Stomach (tissue), 9 donors: ENCODE data around the gene LRRC74B. TPM values are rescaled to one million over a fixed set of nuclear protein-coding genes. Genes with fewer than 3 reads are reported as not detected.

ENCODE experiments used
- DNase-seq, 2 donors: peaks; one replicate each; pipeline versions ENCODE4 v3.0.0 to v3.0.0-alpha.2; 2013 to 2019
- H3K27ac ChIP-seq, 5 donors: fragments of 200-600 bp in 4 of 5; sonication (generic) in 4 of 5; one replicate each; pipeline ENCODE4 v1.5.1; 2013 to 2019; ENCODE audit warnings: mild to moderate bottlenecking in 1 of 5, moderate library complexity in 1 of 5
- H3K27me3 ChIP-seq, 3 donors: fragments of 200-600 bp; sonication (generic); one replicate each; pipeline ENCODE4 v1.5.1; 2017 to 2019; ENCODE audit warnings: mixed run types in 1 of 3
- H3K36me3 ChIP-seq, 4 donors: fragments of 200-600 bp; sonication (generic); 1 replicate in 3 of 4; 2 replicates in 1 of 4; pipeline ENCODE4 v1.5.1; 2016 to 2019
- H3K4me1 ChIP-seq, 4 donors: fragments of 200-600 bp; sonication (generic); one replicate each; pipeline ENCODE4 v1.5.1; 2016 to 2019
- H3K4me3 ChIP-seq, 4 donors: fragments of 200-600 bp; sonication (generic) in 3 of 4; one replicate each; pipeline ENCODE4 v1.5.1; 2016 to 2019; ENCODE audit warnings: mild to moderate bottlenecking in 1 of 4
- H3K9me3 ChIP-seq, 4 donors: fragments of 200-600 bp; sonication (generic); one replicate each; pipeline ENCODE4 v1.5.1; 2016 to 2019
- CTCF ChIP-seq, 7 experiments: fragments of 450-650 bp in 4 of 7; fragments of 200-600 bp in 3 of 7; sonication (generic) in 3 of 7; IDR thresholded peaks; one replicate each; pipeline ENCODE4 v1.5.1; 2016 to 2019; ENCODE audit warnings: antibody characterized with exemption in 7 of 7, control low read depth in 2 of 7, mild to moderate bottlenecking in 1 of 7
- EP300 ChIP-seq: sonication (generic); formaldehyde crosslinking; IDR thresholded peaks from one replicate; pipeline ENCODE4 v1.6.1; 2017; ENCODE audit warnings: antibody characterized with exemption
- POLR2A ChIP-seq, 4 donors: fragments of 450-650 bp; IDR thresholded peaks; one replicate each; pipeline ENCODE4 v1.6.1; 2016; ENCODE audit warnings: antibody characterized with exemption in 4 of 4, control low read depth in 2 of 4, mild to moderate bottlenecking in 1 of 4, moderate library complexity in 1 of 4
- POLR2AphosphoS5 ChIP-seq, 3 donors: sonication (generic); formaldehyde crosslinking; IDR thresholded peaks; one replicate each; pipeline ENCODE4 v1.6.1; 2016; ENCODE audit warnings: antibody characterized with exemption in 3 of 3
- WGBS, 5 donors: extraction: QIAGEN DNeasy Blood & Tissue Kit in 3 of 5; methylation state at CpG; one replicate each; pipeline versions ENCODE4 v1.1.5 to v1.1.7; 2013 to 2018; 5-methylcytosine and 5-hydroxymethylcytosine counted together
- intact Hi-C: fragments of 100-400 bp; cut with DNase I; formaldehyde crosslinking; loops from one replicate; pipeline ENCODE4 v1.15.1; 2023; ENCODE audit warnings: low total_unique reads
- polyA plus RNA-seq, 3 donors: library from polyadenylated mRNA; stranded (reverse); fragments of 200-250 nt; gene quantifications; one replicate each; pipeline ENCODE4 v1.2.3, GENCODE V29; 2013
- total RNA-seq, 5 donors: library from RNA; depleted of rRNA; stranded (reverse); fragments of >200 nt; gene quantifications; one replicate each; pipeline versions ENCODE4 v1.1.0 to v1.2.3, GENCODE V29; 2014 to 2016
- donor health status: healthy with polysubstance abuse.
- donor health status: Bipolar disorder and iron deficiency.
- donor health status: healthy.

Gene LRRC74B
- total and polyA plus RNA-seq, 8 donors: not detected

DNA sequence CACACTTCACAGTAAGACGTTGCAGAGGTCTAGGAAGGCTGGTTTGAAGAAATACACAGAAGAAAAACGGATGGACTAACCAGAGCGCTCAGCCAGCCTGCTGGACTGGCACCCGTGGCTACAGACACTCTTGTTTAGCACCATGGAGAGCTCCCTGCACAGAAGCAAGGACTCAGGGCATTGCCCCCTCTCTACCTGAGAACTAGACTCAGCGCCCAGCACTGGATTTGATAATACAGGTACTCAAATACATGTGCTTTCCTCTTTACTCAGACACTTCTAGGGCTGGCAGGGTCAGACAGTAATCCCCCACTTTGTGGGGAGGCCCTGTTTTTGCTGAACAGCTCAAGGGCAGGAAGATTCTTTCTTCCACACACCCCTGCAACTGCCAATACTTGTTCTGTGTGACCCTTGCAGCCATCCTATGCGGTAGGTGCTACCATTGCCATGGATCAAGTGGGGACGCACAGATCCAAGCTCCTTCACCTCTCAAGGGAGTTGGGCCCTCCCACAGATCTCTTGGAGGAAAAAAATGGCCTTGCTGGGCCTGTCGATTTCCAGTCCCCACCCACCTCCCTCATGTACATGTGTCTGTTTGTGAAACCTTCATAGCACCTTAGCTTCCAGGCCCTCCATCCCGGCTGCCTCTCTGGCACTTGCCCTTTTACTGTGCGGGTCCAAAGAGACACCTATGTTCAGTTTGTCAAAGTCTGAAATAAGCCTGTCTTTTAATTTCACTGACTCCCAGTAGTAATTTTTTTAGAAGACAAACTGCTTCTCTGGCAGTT, 35.9 kb upstream of the LRRC74B start:
- DNase-seq: peak; percentile 48 to 90
- Histone ChIP-seq H3K4me1 (peaks cover 5 to 16% (median 15%) of the 10 kb centered on the region in 4 donors), H3K27me3 (no peaks in the 10 kb centered on the region), H3K27ac (no peak overlapping the region), H3K36me3 (peaks cover 0 to 7% (median 0%) of the 10 kb centered on the region in 4 donors), H3K9me3 (no peaks in the 10 kb centered on the region), H3K4me3 (no peak overlapping the region)
- TF ChIP-seq CTCF (IDR thresholded peaks at IDR 0.05) (no peak), POLR2AphosphoS5 (IDR thresholded peaks at IDR 0.05) (no peak), EP300 (no peak), POLR2A (IDR thresholded peaks at IDR 0.05) (no peak)
- intact Hi-C loops: no loop called here
- WGBS, 5 donors: 47 to 51% (median 48%) methylated on average over 10 of the region's 10 CpGs

- H3K27ac ChIP-seq: no peak overlapping the region
- no peak overlapping the region for H3K4me3 ChIP-seq
- WGBS, 5 donors: 85 to 89% (median 87%) methylated on average over 3 of the region's 3 CpGs
- no peaks in the 10 kb centered on the region for H3K27me3 ChIP-seq
- DNase-seq: no peak
- H3K36me3 ChIP-seq: peaks cover 0 to 7% (median 0%) of the 10 kb centered on the region in 4 donors
- intact Hi-C loops: no loop called here
- TF ChIP-seq EP300 (no peak), POLR2AphosphoS5 (IDR thresholded peaks at IDR 0.05) (no peak), CTCF (IDR thresholded peaks at IDR 0.05) (no peak), POLR2A (IDR thresholded peaks at IDR 0.05) (no peak)
- no peaks in the 10 kb centered on the region for H3K9me3 ChIP-seq
- peaks cover 12 to 23% (median 22%) of the 10 kb centered on the region in 4 donors for H3K4me1 ChIP-seq
Observed at GRCh38 chr22:21010426-21011113, 35.2 kb upstream of the LRRC74B start.

DNA sequence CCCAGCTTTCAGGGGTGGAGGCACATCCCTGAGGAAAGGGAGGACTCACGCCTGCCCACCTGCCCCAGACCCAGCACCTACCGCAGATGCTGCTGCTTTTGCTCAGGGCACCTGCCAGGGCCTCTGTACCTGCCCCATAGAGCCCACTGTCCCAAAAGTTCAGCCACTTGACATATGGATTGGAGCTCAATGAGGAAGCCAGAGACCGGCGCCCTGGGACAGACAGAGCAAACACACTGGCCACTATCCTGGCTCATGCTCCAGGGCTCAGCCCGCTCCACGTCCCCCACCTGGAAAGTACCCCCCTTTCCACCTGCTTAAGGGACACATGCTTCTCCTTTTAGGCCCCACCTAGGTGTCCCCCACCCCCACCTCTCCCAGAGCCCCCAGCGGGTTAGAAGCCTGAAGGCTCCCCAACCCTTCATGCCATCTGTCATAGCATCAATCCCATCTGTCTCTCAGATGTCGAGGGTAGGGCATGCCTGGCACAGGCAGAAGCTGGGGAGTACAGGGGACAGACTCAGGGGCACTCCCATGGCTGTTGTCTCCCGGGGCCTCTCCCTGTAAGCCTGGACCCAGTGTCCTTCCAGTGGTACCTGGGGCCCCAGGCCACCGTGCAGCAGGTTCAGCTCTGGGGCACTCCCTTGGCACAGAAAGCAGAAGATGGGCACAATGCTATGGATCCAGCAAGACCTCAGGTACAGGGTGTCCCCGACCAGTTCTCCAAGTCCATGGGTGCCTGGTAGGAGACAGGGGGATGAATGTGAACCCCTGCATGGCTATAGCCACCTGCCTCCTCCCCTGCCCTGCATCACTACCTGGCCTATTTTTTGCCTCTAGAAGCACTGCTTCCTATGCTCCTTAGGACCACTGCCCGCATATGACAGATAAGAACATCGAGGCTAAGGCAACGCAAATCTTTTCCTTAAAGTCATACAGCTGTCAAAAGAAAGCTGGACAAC, 33.0 kb upstream of the LRRC74B start:
- intact Hi-C loops: no loop called here
- DNase-seq: no peak
- WGBS, 5 donors: 71 to 81% (median 78%) methylated on average over 12 to 14 of the region's 14 CpGs
- H3K4me3 ChIP-seq: no peak overlapping the region
- peaks cover 0 to 7% (median 0%) of the 10 kb centered on the region in 4 donors for H3K36me3 ChIP-seq
- H3K9me3 ChIP-seq: no peaks in the 10 kb centered on the region
- H3K4me1 ChIP-seq: peaks cover 15 to 29% (median 28%) of the 10 kb centered on the region in 4 donors
- peak overlapping the region in 2 of 5 donors; percentile 29 to 81 for H3K27ac ChIP-seq
- TF ChIP-seq POLR2A (IDR thresholded peaks at IDR 0.05) (no peak), EP300 (no peak), CTCF (IDR thresholded peaks at IDR 0.05) (no peak), POLR2AphosphoS5 (IDR thresholded peaks at IDR 0.05) (no peak)
- no peaks in the 10 kb centered on the region for H3K27me3 ChIP-seq
